Activated CD4-positive, alpha-beta T cell treated with anti-CD3 and anti-CD28 coated beads, Interleukin-10, Interleukin-2, amounts not matched to agents 100 ng/mL and 50 ng/mL, durations not matched to agents 16 hours and 8 hours (primary cell): Measurements from ENCODE around the gene ZCCHC7.
A peak's percentile ranks its signal among the peaks of the same experiment; 100 is the strongest.
"Not testable (repeated sequence)": the region's sequence is repeated elsewhere in the genome, so short reads cannot be mapped to it uniquely, and the experiment has no call there.

Source experiments
- DNase-seq: peaks from one replicate; pipeline ENCODE4 v3.0.0-alpha.2; 2020

The ZCCHC7 gene

DNA sequence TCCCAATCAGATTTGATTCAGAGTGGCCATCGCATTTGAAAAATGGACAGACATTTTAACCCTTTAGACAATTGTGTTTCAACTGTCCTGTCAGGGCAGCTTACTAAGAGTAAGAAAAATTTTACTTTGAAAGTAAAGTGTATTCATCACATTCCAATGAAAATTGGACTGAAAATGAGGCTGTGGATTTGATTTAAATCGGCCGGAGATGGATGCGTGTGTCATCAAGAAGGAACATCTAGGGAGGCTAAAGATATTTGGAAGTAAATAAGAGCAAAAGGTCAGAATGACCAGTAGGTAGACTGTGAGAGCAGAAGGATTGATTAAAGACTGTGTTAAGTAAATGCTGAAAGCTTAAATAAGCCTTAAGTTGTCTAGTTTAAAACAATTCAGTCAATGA is 1.5 kb downstream of the ZCCHC7 start:
- DNase-seq: no peak

DNA sequence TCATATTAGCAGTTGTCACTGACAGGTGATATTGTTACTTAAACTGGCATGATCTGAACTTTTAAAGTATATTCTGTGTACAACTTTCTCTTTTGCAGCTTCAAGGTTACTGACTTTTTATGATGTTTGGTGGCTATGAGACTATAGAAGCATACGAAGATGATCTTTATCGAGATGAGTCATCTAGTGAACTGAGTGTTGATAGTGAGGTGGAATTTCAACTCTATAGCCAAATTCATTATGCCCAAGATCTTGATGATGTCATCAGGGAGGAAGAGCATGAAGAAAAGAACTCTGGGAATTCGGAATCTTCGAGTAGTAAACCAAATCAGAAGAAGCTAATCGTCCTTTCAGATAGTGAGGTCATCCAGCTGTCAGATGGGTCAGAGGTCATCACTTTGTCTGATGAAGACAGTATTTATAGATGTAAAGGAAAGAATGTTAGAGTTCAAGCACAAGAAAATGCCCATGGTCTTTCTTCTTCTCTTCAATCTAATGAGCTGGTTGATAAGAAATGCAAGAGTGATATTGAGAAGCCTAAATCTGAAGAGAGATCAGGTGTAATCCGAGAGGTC is 5.9 kb downstream of the ZCCHC7 start:
- DNase-seq: peak; percentile 16

DNA sequence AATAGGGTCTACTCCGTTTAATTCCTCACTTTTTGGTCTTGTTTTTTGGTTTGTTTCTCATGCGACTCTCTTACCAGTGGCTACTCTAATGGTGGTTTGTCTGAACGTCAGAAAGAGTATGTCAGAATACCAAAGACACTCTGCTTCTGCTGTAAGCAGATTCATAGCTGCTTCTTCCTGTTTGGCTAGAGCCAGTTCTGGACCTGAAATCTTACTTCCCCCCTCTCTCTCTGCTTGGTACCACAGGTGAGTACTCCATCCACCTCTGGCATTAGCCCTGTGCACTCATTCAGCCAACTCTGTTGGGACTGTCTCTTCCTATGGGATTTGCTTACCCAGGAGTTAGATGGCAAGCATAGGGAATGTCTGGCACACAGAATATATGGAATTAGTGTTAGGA is 6.6 kb downstream of the ZCCHC7 start:
- no peak for DNase-seq

DNA sequence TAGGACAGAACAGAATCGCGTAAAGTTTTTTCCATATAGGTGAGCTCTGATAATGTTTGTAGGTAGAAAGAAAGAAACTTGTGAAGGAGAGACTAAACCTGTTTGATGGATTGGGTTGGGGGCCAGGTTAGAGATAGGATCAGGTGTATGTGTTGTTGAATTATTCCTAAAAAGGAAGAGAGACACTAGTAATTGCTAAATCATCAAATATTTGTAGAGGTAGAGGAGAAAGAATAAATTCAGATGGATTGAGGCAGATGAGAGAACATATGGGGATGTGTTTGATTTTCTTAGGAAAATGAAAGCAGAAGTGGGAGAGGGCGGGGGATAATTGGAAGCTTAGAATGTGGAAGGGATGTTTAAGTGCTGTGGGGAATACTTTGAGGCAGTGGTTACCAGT is 7.7 kb downstream of the ZCCHC7 start:
- DNase-seq: no peak

DNA sequence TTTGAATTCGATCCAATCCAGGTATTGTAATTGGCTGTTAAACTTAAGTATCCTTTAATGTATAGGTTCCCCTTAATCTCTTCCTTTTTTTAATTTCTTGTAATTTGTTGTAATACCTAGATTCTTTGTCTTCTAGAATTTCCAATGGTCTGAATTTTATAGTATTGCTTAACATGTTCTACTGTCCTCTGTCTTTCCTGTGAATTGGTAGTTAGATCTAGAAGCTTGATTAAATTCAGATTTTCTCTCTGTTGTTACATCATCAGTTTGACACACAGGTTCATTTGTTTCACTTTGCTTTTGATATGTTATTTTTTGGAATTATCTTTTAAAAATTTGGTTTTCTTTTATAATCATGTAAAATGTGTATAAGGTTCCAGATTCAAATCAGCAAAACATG is 13.8 kb downstream of the ZCCHC7 start:
- no peak for DNase-seq

DNA sequence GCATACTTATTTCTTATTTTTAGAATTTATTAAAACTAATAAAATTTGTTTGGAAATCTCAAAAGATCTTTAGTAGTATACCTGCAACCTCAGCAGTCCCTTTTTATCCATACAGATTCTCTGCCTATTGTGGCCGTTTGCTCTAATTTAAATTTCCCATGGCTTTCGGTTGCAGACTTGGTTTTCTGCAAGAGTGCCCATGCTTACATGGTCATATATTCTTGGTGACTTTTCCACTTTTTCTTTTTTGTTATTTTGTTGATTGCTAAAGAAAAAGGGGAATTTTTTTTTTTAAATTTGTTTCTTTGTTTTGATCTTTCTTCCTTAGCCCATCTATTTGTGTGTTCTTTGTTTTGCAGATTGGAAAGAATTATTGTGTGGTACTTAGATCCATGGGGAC is 20.6 kb downstream of the ZCCHC7 start:
- DNase-seq: no peak

DNA sequence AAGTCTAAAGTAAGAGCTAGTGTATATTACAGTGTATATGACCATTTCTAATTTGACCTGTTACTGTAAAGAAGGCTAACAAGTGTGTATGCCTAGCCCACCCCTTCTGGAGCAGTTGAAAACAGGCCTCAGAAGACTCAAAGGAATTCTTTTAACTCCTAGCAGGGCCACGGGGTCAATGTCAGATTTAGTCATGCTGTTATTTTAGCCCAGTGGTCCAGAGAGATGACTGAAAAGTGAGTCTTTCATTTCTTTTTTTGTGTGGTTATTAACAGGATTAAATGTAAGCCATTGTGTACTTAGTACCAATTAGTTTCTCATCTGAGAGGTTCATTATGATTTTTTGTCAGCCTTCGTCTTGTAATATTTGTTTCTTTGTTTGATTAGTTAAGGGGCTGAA is 24.4 kb downstream of the ZCCHC7 start:
- DNase-seq: no peak

DNA sequence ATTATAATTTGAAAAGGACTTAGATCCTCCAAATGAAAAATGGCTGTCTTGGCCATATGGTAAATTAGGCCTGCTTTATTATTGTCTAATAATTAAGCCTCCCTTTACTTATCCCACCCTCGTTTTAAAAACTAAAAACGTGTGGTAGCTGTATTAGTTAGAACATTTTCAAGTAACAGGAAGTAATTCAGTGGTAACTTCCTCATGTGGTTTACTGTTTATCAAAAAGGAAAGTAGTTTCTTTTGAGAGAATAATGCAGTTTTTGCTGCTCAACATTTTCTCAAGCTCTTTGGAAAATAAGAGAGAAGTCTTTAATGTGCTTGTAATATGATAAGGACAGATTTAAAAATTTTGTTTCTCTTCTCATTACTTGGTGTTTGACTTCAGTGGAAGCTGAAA is 26.0 kb downstream of the ZCCHC7 start:
- DNase-seq: peak; percentile 51

DNA sequence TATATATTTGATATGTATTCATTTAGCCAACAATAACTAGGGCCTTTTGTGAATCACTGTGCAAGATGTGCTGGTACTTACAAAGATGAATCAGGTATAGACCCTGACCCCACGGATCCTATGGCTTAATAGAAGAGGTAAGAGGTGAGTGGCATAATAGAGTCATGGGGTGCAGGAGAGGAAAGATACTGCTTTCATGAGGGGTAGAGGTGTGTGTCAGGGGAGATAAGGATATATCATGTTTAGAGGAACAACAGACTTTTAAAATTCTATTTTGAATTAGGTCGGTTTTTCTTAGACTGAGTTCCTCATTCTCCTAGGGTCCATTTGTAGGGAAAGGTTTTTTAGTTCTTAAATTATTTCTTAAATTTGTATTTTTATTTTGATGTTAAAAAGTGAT is 27.8 kb downstream of the ZCCHC7 start:
- no peak for DNase-seq

DNA sequence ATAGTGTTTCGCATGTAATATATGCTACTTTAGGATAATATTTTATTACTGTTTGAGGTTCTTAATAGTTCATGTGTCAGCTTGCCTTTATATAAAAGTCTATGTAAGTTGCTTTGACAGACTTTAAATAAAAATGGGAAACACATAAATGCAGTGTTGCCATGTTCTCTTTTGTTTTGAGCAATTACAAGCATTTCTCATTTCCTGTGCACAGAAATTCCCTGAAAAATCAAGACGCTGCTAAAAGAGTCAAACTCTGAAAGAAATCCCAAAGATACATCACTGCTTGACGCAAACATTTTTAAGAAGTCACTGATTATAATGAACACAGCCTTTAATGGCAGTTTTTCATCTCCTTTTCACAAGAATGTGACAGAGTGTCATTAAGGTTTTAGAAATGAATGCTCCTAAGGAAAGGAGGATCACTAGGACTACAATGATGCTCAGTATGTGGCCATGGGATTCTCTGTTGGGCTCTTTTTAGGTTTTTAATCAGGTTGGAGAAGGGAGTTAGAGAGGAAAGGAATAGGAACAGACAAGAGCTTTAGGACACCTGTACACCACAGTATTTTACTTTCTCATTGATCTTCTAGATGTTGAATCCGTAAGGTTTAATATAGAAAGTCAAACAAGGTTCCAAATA is 29.4 kb downstream of the ZCCHC7 start:
- no peak for DNase-seq

DNA sequence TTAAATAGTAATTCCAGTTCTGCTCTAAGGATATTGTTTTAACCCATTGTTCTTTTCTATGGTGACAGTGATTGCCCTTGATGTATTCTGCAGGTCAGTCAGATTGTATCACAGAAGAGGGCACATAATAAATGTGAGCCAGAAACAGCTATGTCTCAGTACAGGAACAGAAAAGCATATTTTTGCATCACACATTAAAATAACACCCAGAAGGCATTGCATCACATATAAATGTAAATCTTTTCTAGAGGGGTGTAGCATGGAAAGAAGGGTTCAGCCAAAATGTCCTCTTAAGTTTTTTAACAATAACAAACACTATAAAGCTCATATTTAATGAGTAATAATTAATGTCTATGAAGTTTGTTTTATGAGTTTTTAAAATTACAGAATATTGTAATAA is 30.0 kb downstream of the ZCCHC7 start:
- no peak for DNase-seq

DNA sequence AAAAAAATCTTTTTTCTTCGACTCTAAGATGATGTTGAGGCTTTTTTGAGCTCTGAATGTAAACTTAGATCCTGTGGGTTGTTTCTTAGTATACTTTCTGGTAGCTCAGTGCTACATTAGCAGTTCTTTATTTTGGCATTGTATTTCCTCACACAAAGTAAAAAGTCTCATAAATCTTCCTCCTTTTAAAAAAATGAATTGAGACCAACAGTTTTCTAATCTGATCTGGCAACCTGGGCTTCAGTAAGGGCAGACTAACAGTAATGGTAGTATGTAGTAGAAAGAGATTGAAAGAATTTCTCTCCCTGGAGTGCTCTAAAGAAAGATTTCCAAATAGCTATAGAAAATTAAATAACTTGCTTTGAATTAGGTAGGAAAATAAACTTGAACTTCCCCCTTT is 31.4 kb downstream of the ZCCHC7 start:
- no peak for DNase-seq

DNA sequence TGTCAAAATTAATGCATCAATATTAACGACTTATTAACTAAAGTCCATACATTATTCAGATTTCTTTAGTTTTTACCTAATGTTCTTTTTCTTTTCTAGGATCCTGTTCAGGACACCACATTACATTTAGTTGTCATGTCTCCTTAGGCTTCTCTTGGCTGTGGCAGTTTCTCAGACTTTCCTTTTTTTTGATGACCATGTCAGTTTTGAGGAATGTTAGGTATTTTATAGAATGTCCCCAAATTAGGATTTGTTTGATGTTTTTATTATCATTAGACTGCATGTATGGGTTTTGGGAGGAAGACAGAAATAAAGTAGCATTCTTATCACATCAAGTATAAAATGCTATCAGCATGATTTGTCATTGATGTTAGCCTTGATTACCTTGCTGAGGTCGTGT is 32.0 kb downstream of the ZCCHC7 start:
- DNase-seq: no peak

DNA sequence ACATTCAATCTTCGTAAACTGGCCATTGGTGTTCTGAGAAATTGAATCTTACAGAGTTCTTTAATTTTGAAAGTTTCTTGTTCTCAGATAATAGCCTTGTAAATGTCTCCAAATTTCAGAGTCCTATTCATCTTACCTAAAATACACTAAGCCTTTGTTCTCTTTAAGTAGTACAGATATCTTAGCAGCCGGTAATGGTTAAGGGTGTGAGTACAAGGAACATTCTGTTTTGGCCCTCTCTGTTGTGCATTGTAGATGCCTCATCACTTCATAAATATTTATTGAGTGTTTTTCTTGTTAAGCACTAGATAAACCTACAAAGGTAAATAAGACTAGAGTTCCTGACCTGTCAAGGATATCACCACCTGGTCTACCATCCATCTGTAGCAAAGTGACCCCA is 35.2 kb downstream of the ZCCHC7 start:
- DNase-seq: no peak

DNA sequence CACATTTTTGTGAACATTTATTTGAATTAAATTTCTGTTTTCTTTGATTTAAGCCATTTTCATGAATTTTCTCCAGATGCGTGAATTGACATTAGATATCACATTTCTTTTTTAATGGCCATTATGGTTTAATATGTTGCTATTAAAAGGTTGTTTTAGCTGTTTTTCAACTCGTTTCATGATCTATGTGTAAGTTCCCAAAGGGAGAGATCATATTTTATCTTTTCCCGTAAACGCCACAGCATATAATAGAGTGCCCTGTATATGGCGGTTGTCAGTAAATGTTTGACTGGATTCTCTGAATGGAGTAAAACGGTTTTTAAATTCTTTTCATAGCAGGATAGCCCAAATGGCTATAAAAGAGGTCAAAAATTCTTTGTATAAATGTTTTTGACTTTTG is 35.8 kb downstream of the ZCCHC7 start:
- DNase-seq: no peak

DNA sequence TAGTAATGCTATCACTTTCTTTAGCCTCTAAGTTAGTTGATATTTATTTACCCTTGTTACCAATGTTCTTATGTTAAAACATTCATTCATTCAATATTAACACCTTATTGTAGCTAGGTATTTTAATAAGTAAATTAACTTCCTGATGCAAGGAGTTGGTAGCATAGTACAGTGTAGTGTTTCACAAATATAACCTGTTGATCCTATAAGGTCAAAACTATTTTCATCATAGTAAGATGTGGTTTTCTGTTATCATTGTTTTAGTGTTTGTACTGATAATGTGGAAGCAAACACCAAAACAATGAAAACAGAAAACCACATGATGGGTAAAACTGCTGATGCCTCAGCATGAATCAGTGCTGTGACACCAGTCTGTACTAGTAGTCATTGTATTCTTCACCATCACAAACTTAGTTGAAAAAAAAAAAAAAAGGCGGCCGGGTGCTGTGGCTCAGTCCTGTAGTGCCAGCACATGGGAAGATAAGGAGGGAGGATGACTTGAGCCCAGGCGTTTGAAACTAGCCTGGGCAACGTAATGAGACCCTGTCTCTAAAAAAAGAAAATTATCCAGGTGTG is 36.5 kb downstream of the ZCCHC7 start:
- DNase-seq: peak; percentile 36

DNA sequence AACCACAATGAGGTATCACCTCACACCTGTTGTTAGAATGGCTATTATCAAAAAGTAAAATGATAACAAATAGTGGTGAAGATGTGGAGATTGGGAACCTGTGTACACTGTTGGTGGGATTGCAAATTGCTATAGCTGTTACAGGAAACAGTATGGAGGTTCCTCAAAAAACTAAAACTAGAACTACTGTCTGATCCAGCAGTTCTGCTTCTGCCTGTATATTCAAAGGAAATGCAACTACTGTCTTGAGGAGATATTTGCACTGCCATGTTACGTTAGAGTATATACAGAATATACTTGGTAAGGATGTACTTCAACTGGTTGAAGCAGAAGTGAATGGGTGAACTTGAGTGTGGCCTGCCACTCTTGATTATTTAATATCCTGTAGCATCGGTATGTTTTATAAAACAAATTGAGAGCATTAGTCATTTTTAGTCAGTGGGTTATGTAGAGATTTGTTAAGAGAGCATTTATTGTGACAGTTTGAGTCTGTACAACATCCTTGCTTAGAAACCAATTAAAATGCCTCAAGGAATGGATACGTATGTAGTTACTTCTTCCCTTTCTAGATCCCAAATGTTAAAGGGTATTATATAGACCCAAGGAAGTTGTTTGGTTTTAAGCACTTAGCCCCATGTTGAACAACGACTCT is 37.5 kb downstream of the ZCCHC7 start:
- DNase-seq: no peak

DNA sequence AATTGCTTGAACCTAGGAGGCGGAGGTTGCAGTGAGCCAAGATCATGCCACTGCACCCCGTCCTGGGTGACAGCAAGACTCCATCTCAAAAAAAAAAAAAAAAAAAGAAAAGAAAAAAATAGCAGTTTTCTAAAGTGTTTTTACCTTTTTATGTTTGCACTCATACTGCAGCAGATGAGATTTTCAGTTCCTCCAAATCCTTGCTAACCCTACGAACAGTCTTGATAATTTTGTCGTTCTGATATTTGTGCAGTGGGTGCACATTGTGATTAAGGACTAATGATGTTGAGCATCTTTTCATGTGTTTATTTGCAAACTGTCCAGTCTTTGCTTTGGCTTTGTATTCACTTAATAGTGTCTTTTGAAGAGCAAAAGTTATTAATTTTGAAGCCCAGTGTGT is 42.9 kb downstream of the ZCCHC7 start:
- no peak for DNase-seq

DNA sequence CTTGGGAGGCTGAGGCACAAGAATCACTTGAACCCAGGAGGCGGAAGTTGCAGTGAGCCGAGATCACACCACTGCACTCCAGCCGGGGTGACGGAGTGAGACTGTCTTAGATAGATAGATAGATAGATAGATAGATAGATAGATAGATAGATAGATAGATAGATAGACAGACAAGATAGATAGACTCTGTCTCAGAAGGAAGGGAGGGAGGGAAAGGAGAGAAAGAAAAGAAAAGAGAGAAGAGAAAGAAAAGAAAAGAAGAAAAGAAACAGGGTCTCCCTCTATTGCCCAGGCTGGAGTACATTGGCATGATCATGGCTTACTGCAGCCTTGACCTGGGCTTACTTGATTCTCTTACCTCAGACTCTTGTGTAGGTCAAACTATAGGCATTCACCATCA is 44.0 kb downstream of the ZCCHC7 start:
- DNase-seq: not testable (repeated sequence)

DNA sequence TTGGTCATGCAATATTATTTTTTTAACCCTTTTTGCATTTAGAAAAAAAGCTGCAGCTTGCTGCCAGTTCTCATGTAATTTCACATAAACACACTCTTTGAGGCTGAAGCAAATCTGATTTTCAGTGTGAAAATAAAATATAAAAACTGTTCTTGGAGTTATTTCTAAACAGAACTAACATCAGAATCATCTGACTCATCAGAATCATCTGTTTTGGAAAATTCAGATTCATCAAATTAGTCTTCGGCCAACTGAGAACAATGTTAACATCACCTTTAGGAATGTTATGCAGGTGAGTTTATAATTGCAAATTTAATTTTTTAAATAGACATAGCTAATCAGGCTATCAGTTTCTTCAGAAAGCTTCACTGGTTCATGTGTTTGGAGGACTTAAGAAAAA is 45.3 kb downstream of the ZCCHC7 start:
- no peak for DNase-seq

DNA sequence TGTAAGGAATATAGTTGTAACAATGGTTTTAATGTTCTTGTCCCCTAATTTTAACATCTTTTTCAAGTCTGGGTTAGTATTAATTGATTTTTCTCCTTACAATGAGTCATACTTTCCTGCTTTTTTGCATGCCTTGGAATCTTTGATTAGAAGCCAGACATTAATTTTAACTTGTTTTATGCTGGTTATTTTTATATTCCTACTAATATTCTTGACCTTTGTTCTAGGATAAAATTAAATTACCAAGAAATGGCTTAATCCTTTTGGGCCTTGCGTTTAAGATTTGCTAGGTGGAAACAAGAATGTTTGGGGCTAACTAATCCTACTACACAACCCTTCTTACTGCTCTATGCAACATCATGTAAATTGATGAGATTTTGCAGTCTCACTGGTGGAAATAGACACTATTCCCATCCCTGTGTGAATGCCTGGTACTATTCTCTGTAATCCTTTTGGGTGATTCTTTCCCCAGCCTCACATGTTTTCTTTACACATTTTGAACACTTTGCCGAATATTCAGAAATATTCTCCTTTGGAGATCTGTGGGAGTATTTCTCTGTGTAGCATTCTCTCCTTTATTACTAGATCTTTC is 47.2 kb downstream of the ZCCHC7 start:
- DNase-seq: no peak

DNA sequence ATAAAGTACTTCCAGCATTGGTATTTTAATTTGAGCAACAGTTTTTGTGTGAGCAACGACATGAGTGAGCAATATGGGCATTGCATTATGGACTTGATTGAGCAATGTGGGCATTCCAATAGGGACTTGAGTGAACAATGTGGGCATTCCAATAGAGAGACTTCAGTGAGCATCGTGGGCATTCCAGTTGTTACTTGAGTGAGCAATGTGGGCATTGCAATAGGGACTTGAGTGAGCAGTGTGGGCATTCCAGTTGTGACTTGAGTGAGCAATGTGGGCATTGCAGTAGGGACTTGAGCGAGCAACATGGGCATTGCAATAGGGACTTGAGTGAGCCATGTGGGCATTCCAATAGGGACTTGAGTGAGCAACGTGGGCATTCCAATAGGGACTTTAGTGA is 52.2 kb downstream of the ZCCHC7 start:
- DNase-seq: no peak

DNA sequence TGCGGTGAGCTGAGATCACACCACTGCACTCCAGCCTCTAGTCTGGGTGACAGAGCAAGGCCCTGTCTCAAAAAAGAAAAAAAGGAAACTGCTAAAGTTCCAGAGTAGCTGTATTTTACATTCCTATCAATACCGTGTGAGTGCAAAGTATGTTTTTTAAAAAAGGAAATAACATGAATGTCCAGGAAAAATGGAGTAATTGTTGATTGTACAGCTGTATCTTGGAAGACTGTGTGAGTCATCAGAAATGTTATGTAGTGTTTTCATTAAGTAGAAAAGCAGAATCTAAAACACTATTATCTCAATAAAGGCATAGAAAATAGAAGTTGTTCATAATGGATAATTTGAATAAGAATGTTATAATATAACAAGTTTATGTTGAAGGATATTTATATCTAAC is 53.9 kb downstream of the ZCCHC7 start:
- no peak for DNase-seq

DNA sequence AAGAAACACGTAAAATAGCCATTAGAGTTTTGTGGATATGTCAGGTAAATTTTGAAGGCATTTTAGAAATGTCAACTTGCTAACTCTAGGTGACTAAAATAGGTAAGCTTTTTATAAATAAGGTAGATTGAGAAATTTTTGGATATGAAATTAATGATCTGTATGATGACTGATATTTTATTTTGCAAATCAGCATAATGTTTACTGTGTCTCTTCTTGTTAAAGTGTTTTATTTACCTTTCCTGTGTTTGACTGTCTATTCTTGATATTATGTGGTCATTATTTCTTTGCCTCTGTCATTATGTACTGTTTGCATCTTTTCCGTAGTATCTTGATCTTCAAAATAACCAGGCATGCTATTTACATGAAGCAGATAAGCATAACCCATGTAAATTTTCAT is 58.4 kb downstream of the ZCCHC7 start:
- DNase-seq: no peak
